A673 (cell line): ENCODE measurements around the gene RAX2. TPM values are rescaled to one million over a fixed set of nuclear protein-coding genes. Genes with fewer than 3 reads are reported as not detected.

Source experiments
- BruUV-seq: library from RNA; stranded (reverse); fragments of 400-500 nt; replicated peaks from 2 replicates; lab custom pipeline; 2021; lab: Mats Ljungman, UMichigan
- CTCF ChIA-PET: fragments of 300-600 bp; sonication (Branson Sonifier 250); formaldehyde crosslinking; loops from one replicate; lab custom pipeline; 2022; ENCODE audit warnings: antibody characterized with exemption; lab: Charles Lee
- POLR2A ChIA-PET: fragments of 300-600 bp; sonication (Branson Sonifier 250); formaldehyde crosslinking; loops from one replicate; lab custom pipeline; 2022; ENCODE audit warnings: antibody characterized with exemption; ENCODE audit not compliant: low non-redundant PET; lab: Charles Lee
- DNase-seq: peaks from one replicate; pipeline ENCODE4 v3.0.0-alpha.2; 2015; ENCODE audit warnings: low spot score
- H3K27ac ChIP-seq: fragments of 200-600 bp; sonication (generic); 2 replicates; pipeline ENCODE4 v1.5.1; 2016; ENCODE audit warnings: mixed run types, low read depth, mild to moderate bottlenecking, mixed read lengths, antibody characterized with exemption, low read length; ENCODE audit not compliant: poor library complexity, severe bottlenecking
- H3K27me3 ChIP-seq: fragments of 200-600 bp; sonication (generic); replicated peaks from 2 replicates; pipeline ENCODE4 v1.6.1; 2017; ENCODE audit warnings: mixed run types, low read depth, mild to moderate bottlenecking, mixed read lengths, antibody characterized with exemption, low read length; ENCODE audit not compliant: insufficient read depth, poor library complexity
- H3K36me3 ChIP-seq: fragments of 200-600 bp; sonication (generic); 2 replicates; pipeline ENCODE4 v1.6.1; 2016; ENCODE audit warnings: mixed run types, mild to moderate bottlenecking, mixed read lengths, antibody characterized with exemption, low read length; ENCODE audit not compliant: insufficient read depth, poor library complexity, severe bottlenecking
- H3K4me1 ChIP-seq: fragments of 200-600 bp; sonication (generic); 2 replicates; pipeline ENCODE4 v1.6.1; 2017; ENCODE audit warnings: mixed run types, mild to moderate bottlenecking, mixed read lengths, antibody characterized with exemption, low read length; ENCODE audit not compliant: insufficient read depth, poor library complexity, severe bottlenecking
- H3K4me3 ChIP-seq: fragments of 200-600 bp; sonication (generic); 2 replicates; pipeline ENCODE4 v1.5.1; 2016; ENCODE audit warnings: low read depth, mixed run types, mild to moderate bottlenecking, mixed read lengths, low read length; ENCODE audit not compliant: poor library complexity, severe bottlenecking
- H3K9me3 ChIP-seq: fragments of 200-600 bp; sonication (generic); 2 replicates; pipeline ENCODE4 v1.6.1; 2016; ENCODE audit warnings: mixed run types, low read depth, mild to moderate bottlenecking, mixed read lengths, antibody characterized with exemption, low read length; ENCODE audit not compliant: poor library complexity, severe bottlenecking
- CTCF ChIP-seq: fragments of 300-800, 200-600 bp; sonication (generic); conservative IDR thresholded peaks from 2 replicates; pipeline ENCODE4 v1.5.1; 2017; ENCODE audit warnings: low read depth, mild to moderate bottlenecking, antibody characterized with exemption, low read length, moderate library complexity, mixed read lengths
- EZH2 ChIP-seq: fragments of 200-600 bp; sonication (generic); IDR thresholded peaks from 2 replicates; pipeline ENCODE4 v1.6.1; 2017; ENCODE audit warnings: borderline replicate concordance, low read depth, mild to moderate bottlenecking, mixed read lengths, antibody characterized with exemption, low read length; ENCODE audit not compliant: poor library complexity, severe bottlenecking
- intact Hi-C: fragments of 100-400 bp; cut with micrococcal nuclease; formaldehyde crosslinking; loops from one replicate; pipeline ENCODE4 v1.10.0; 2022; ENCODE audit not compliant: unreplicated experiment
- total RNA-seq: library from RNA; stranded (reverse); gene quantifications from 2 replicates; pipeline ENCODE4 v1.2.3, GENCODE V29; 2021

The RAX2 gene
- total RNA-seq, 1 experiment from 2014 or later, result not detected

- BruUV-seq, result no TSS peak
- TF ChIP-seq EZH2 (no peak), CTCF (no peak)
- no peak for DNase-seq
- intact Hi-C loops, result no loop called here
- ChIA-PET POLR2A (interaction anchor here (0.6 kb wide), 1 partner anchor 16 kb away, joined by 6 read pairs; no protein-coding TSS in a partner anchor), CTCF (no interaction called here)
- Histone ChIP-seq H3K36me3 (no peaks in the 10 kb centered on the region), H3K27me3 (no peaks in the 10 kb centered on the region), H3K9me3 (peaks cover 15% of the 10 kb centered on the region), H3K4me3 (no peak overlapping the region), H3K27ac (no peak overlapping the region), H3K4me1 (no peaks in the 10 kb centered on the region)
Observed at GRCh38 chr19:3778899-3779723, 7.1 kb upstream of the RAX2 start.

DNA sequence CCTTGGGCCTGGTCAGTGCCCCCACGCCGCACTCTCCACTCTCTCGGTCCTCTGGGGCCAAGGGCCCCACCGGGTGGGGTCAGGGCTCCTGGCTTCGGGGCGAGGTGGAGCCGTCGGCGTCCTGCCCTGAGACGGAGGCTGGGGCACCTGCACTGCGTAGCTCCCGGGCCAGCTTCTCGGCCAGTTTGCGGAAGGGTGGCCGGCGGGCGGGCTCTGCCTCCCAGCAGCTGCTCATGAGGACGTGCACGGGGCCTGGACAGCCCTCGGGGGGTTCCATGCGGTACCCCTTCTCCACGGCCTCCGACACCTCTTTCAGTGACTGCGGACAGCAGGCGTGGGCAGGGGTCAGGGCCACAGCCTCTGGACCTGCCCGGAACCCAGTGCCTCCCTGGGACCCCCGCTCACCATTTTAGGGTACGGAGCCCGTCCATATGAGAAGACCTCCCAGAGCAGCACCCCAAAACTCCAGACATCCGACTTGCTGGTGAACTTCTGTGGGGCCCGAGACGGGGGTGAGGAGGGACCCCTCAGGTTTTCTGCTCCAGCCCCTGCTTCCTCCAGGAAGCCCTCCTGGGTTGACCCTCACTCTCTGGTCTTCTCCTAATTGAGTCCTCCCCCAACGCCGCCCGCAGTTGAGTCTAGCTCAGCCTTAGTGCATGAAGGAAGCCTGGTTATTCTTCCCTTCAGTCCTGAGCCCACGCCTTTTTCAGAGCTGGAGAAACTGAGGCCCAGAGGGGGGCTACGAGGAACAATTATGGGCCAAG, 6.3 kb upstream of the RAX2 start:
- ChIA-PET CTCF (no interaction called here), POLR2A (interaction anchor here (0.6 kb wide), 1 partner anchor 17 kb away, joined by 6 read pairs; no protein-coding TSS in a partner anchor)
- Histone ChIP-seq H3K9me3 (peaks cover 15% of the 10 kb centered on the region), H3K27me3 (no peaks in the 10 kb centered on the region), H3K4me1 (no peaks in the 10 kb centered on the region), H3K36me3 (no peaks in the 10 kb centered on the region), H3K4me3 (no peak overlapping the region), H3K27ac (no peak overlapping the region)
- TF ChIP-seq CTCF, result no peak
- TF ChIP-seq EZH2, result no peak
- intact Hi-C loops, result no loop called here
- no TSS peak for BruUV-seq
- DNase-seq, result no peak

GRCh38 chr19:3776479-3777040, 4.5 kb upstream of the RAX2 start:
- CTCF ChIA-PET, result no interaction called here
- intact Hi-C loops, result no loop called here
- H3K4me3 ChIP-seq, result no peak overlapping the region
- peaks cover 6% of the 10 kb centered on the region for H3K9me3 ChIP-seq
- POLR2A ChIA-PET, result no interaction called here
- DNase-seq, result no peak
- H3K27ac ChIP-seq, result no peak overlapping the region
- no peaks in the 10 kb centered on the region for H3K27me3 ChIP-seq
- TF ChIP-seq EZH2, result no peak
- no peak for TF ChIP-seq CTCF
- no peaks in the 10 kb centered on the region for H3K36me3 ChIP-seq
- BruUV-seq, result no TSS peak
- no peaks in the 10 kb centered on the region for H3K4me1 ChIP-seq
